PC-3 (cell line): ENCODE measurements around the gene CCDC88B. TPM values are rescaled to one million over a fixed set of nuclear protein-coding genes. Genes with fewer than 3 reads are reported as not detected.
A peak's percentile ranks its signal among the peaks of the same experiment; 100 is the strongest.
"Not testable (repeated sequence)": the region's sequence is repeated elsewhere in the genome, so short reads cannot be mapped to it uniquely, and the experiment has no call there.

Source experiments
- ATAC-seq: fragments of 200-7000 bp; cut with Tn5 transposase; 2 replicates; pipeline ENCODE4 v1.9.1; 2020; ENCODE audit warnings: mild to moderate bottlenecking, moderate library complexity
- BruUV-seq: library from RNA; stranded (reverse); fragments of 400-500 nt; replicated peaks from 2 replicates; lab custom pipeline; 2021; lab: Mats Ljungman, UMichigan
- CTCF ChIA-PET: fragments of 300-600 bp; sonication (Branson Sonifier 250); formaldehyde crosslinking; loops from one replicate; lab custom pipeline; 2022; ENCODE audit warnings: antibody characterized with exemption; lab: Charles Lee
- POLR2A ChIA-PET: fragments of 300-600 bp; sonication (Branson Sonifier 250); formaldehyde crosslinking; loops from one replicate; lab custom pipeline; 2022; ENCODE audit warnings: antibody characterized with exemption; ENCODE audit not compliant: unreplicated experiment; lab: Charles Lee
- DNase-seq: peaks from one replicate; pipeline ENCODE4 v3.0.0-alpha.2; 2015
- H2AFZ ChIP-seq: fragments of 300-600 bp; sonication (generic); 2 replicates; pipeline ENCODE4 v1.6.0; 2016; ENCODE audit warnings: antibody characterized with exemption, low read length
- H3F3A ChIP-seq: fragments of 300-600 bp; sonication (generic); one replicate; pipeline ENCODE4 v1.6.0; 2017; ENCODE audit warnings: antibody characterized with exemption, low read length, control low read depth, mild to moderate bottlenecking; ENCODE audit not compliant: unreplicated experiment
- H3K27ac ChIP-seq: fragments of 300-600 bp; sonication (generic); 2 replicates; pipeline ENCODE4 v1.5.1; 2016; ENCODE audit warnings: mild to moderate bottlenecking, low read length
- H3K27me3 ChIP-seq: fragments of 300-600 bp; sonication (generic); 2 replicates; pipeline ENCODE4 v1.6.1; 2016; ENCODE audit warnings: low read length, mixed read lengths
- H3K36me3 ChIP-seq: fragments of 300-600 bp; sonication (generic); 2 replicates; pipeline ENCODE4 v1.6.1; 2016; ENCODE audit warnings: low read depth, mixed run types, low read length, mixed read lengths
- H3K4me1 ChIP-seq: fragments of 300-600 bp; sonication (generic); 2 replicates; pipeline ENCODE4 v1.5.1; 2016; ENCODE audit warnings: low read length; ENCODE audit not compliant: insufficient read depth
- H3K4me2 ChIP-seq: fragments of 300-600 bp; sonication (generic); 2 replicates; pipeline ENCODE4 v1.6.0; 2016; ENCODE audit warnings: low read length
- H3K4me3 ChIP-seq: fragments of 300-600 bp; sonication (generic); 2 replicates; pipeline ENCODE4 v1.5.1; 2016; ENCODE audit warnings: mild to moderate bottlenecking, low read length, mixed read lengths
- H3K79me2 ChIP-seq: fragments of 300-600 bp; sonication (generic); 2 replicates; pipeline ENCODE4 v1.6.1; 2017; ENCODE audit warnings: low read length, mixed read lengths
- H3K9ac ChIP-seq: fragments of 300-600 bp; sonication (generic); 2 replicates; pipeline ENCODE4 v1.6.0; 2016; ENCODE audit warnings: mild to moderate bottlenecking, low read length
- H3K9me2 ChIP-seq: fragments of 300-600 bp; sonication (generic); replicated peaks from 2 replicates; pipeline ENCODE4 v1.6.1; 2016; ENCODE audit warnings: mixed run types, low read length, mixed read lengths
- H3K9me3 ChIP-seq: fragments of 300-600 bp; sonication (generic); 2 replicates; pipeline ENCODE4 v1.6.1; 2016; ENCODE audit warnings: low read length, mixed read lengths
- H4K20me1 ChIP-seq: fragments of 300-600 bp; sonication (generic); 2 replicates; pipeline ENCODE4 v1.6.1; 2016; ENCODE audit warnings: low read length, mixed read lengths
- EZH2 ChIP-seq: fragments of 300-600 bp; sonication (generic); IDR thresholded peaks from one replicate; pipeline ENCODE4 v1.6.1; 2017; ENCODE audit warnings: antibody characterized with exemption, mild to moderate bottlenecking, low read length; ENCODE audit not compliant: unreplicated experiment
- EZH2phosphoT487 ChIP-seq: fragments of 300-600 bp; sonication (generic); IDR thresholded peaks from 2 replicates; pipeline ENCODE4 v1.6.1; 2018; ENCODE audit warnings: mild to moderate bottlenecking, antibody characterized with exemption, low read length, borderline replicate concordance
- intact Hi-C: fragments of 100-400 bp; cut with micrococcal nuclease; formaldehyde crosslinking; loops from 2 replicates; pipeline ENCODE4 v1.9.0; 2023
- total RNA-seq: library from RNA; depleted of rRNA; stranded (reverse); fragments of >200 nt; gene quantifications from 2 replicates; pipeline ENCODE4 v1.2.3, GENCODE V29; 2014
- TF ChIP-seq, protein P1 (sequence below): fragments of 300-600 bp; sonication (generic); conservative IDR thresholded peaks from 2 replicates; pipeline ENCODE4 v1.5.1; 2017; ENCODE audit warnings: antibody characterized with exemption, low read depth, mild to moderate bottlenecking, low read length

The CCDC88B gene
- total RNA-seq, 1 experiment from 2014 or later, result 21.0 TPM

DNA sequence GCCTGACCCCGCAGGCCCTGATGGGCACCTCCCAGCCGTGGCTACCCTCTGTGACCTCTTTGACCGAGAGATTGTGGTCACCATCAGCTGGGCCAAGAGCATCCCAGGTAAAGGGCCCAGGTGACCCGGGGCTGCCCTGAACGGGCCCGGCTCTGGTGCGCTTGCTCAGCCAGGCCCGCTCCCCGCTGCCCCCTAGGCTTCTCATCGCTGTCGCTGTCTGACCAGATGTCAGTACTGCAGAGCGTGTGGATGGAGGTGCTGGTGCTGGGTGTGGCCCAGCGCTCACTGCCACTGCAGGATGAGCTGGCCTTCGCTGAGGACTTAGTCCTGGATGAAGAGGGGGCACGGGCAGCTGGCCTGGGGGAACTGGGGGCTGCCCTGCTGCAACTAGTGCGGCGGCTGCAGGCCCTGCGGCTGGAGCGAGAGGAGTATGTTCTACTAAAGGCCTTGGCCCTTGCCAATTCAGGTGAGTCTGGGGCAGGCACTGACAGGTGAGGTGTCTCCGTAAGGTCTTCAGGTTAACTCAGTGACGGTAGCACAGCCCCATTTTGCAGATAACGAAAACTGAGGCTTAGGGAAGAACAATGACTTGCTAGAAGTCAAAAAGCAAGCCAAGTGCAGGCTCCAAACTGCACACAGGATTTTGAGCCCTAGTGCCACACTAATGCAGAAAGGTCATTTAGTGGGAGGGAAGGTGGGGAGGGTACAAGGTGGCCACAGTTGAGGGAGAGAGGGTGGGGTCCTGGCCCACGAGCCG lies 25.0 kb upstream of the CCDC88B start:
- H3K27me3 ChIP-seq, result no peaks in the 10 kb centered on the region
- BruUV-seq, result no TSS peak
- H3K9me2 ChIP-seq, result no peaks in the 10 kb centered on the region
- no peak overlapping the region for H3K4me3 ChIP-seq
- peaks cover 11% of the 10 kb centered on the region for H3K36me3 ChIP-seq
- no peaks in the 10 kb centered on the region for H3K9me3 ChIP-seq
- H3K27ac ChIP-seq, result no peak overlapping the region
- H3K4me1 ChIP-seq, result peaks cover 15% of the 10 kb centered on the region
- DNase-seq (no peak), ATAC-seq (no peak)
- ChIA-PET POLR2A (no interaction called here), CTCF (interaction anchor here (1.0 kb wide), 1 partner anchor 40 kb away, joined by 3 read pairs; no protein-coding TSS in a partner anchor)
- intact Hi-C loops, result no loop called here
- TF ChIP-seq, protein P1, sequence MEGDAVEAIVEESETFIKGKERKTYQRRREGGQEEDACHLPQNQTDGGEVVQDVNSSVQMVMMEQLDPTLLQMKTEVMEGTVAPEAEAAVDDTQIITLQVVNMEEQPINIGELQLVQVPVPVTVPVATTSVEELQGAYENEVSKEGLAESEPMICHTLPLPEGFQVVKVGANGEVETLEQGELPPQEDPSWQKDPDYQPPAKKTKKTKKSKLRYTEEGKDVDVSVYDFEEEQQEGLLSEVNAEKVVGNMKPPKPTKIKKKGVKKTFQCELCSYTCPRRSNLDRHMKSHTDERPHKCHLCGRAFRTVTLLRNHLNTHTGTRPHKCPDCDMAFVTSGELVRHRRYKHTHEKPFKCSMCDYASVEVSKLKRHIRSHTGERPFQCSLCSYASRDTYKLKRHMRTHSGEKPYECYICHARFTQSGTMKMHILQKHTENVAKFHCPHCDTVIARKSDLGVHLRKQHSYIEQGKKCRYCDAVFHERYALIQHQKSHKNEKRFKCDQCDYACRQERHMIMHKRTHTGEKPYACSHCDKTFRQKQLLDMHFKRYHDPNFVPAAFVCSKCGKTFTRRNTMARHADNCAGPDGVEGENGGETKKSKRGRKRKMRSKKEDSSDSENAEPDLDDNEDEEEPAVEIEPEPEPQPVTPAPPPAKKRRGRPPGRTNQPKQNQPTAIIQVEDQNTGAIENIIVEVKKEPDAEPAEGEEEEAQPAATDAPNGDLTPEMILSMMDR, result peak; percentile 42; the same call in 1 of the 2 replicates
- TF ChIP-seq EZH2phosphoT487 (no peak), EZH2 (no peak)
- no peak overlapping the region for H3K9ac ChIP-seq
- H4K20me1 ChIP-seq, result no peaks in the 10 kb centered on the region
- peaks cover 7% of the 10 kb centered on the region for H3F3A ChIP-seq
- no peak overlapping the region for H2AFZ ChIP-seq
- H3K4me2 ChIP-seq, result no peak overlapping the region
- H3K79me2 ChIP-seq, result peaks cover 50% of the 10 kb centered on the region

DNA sequence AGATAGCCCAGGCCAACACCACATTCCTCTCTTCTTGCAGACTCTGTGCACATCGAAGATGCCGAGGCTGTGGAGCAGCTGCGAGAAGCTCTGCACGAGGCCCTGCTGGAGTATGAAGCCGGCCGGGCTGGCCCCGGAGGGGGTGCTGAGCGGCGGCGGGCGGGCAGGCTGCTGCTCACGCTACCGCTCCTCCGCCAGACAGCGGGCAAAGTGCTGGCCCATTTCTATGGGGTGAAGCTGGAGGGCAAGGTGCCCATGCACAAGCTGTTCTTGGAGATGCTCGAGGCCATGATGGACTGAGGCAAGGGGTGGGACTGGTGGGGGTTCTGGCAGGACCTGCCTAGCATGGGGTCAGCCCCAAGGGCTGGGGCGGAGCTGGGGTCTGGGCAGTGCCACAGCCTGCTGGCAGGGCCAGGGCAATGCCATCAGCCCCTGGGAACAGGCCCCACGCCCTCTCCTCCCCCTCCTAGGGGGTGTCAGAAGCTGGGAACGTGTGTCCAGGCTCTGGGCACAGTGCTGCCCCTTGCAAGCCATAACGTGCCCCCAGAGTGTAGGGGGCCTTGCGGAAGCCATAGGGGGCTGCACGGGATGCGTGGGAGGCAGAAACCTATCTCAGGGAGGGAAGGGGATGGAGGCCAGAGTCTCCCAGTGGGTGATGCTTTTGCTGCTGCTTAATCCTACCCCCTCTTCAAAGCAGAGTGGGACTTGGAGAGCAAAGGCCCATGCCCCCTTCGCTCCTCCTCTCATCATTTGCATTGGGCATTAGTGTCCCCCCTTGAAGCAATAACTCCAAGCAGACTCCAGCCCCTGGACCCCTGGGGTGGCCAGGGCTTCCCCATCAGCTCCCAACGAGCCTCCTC lies 24.1 kb upstream of the CCDC88B start:
- Histone ChIP-seq H3K9ac (peak overlapping the region; percentile 93; the same call in 1 of the 2 replicates), H3K79me2 (peaks cover 54% of the 10 kb centered on the region)
- not testable (repeated sequence) for BruUV-seq

DNA sequence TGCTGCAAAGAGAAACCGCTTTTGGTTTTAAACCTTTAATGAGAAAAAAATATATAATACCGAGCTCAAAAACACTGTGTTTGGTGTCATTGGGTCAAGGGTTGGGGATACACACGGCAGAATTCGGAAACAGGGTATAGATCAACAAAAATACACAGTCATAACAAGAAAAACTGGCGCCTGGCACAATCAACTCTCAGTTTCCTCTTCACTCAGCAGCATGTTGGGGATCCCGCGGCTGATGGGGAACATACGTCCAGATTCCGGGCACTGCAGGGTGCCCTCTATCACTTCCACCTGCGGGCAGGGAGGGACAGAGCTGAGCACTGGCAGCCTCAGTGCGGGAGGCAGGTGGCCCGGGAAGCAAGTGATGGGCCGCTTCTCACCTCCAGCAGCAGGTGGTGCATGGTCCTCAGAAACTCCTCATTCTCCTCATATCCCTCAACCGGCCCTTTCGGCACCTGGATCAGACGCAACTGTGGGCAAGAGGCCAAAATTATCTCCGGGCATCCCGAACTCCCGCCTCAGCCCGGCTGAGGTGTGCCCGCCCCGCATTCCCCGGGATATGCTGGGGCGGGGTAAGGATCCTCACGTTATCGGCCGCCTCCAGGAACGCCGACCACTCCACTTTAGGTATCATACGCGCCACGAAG lies 23.2 kb upstream of the CCDC88B start:
- ChIA-PET POLR2A (interaction anchor here (0.5 to 2.0 kb wide), 6 partner anchors 12 to 526 kb away, joined by 3 to 27 read pairs (median 10); partner anchors contain the start of gene ESRRA), CTCF (interaction anchor here (0.9 to 3.0 kb wide), 8 partner anchors 15 to 336 kb away, joined by 3 to 106 read pairs (median 9); no protein-coding TSS in a partner anchor)
- Histone ChIP-seq H3K9me2 (no peaks in the 10 kb centered on the region), H3K4me1 (peaks cover 28% of the 10 kb centered on the region), H3K27me3 (no peaks in the 10 kb centered on the region), H3K9ac (peak overlapping the region; percentile 93), H3K9me3 (no peaks in the 10 kb centered on the region), H3K4me2 (peak overlapping the region; percentile 91), H3K4me3 (peak overlapping the region; percentile 83), H3K27ac (peak overlapping the region; percentile 94), H4K20me1 (no peaks in the 10 kb centered on the region), H3K36me3 (peaks cover 11% of the 10 kb centered on the region), H3K79me2 (peaks cover 49% of the 10 kb centered on the region), H2AFZ (peak overlapping the region; percentile 40), H3F3A (peaks cover 7% of the 10 kb centered on the region)
- DNase-seq, result peak; percentile 74
- BruUV-seq, result TSS peak; percentile 98
- TF ChIP-seq EZH2, result no peak
- TF ChIP-seq, protein P1, result peak; percentile 54
- intact Hi-C loops, result loop anchor here (1.0 to 2.0 kb wide), 2 partner anchors 11 to 18 kb away; partner anchors contain the start of gene ESRRA
- ATAC-seq, result peak; percentile 13

More for the DNA sequence above, 24.1 kb upstream of the CCDC88B start:
- ChIA-PET POLR2A (interaction anchor here (0.5 kb wide), 1 partner anchor 41 kb away, joined by 3 read pairs; no protein-coding TSS in a partner anchor), CTCF (interaction anchor here (2.2 to 3.0 kb wide), 3 partner anchors 16 to 41 kb away, joined by 27 to 106 read pairs (median 78); no protein-coding TSS in a partner anchor)
- Histone ChIP-seq H3K4me3 (peak overlapping the region; percentile 83), H3K36me3 (peaks cover 11% of the 10 kb centered on the region), H3K4me2 (peak overlapping the region; percentile 91), H3K4me1 (peaks cover 21% of the 10 kb centered on the region)
- DNase-seq, H3K27ac ChIP-seq, H2AFZ ChIP-seq, H4K20me1 ChIP-seq, H3K9me3 ChIP-seq, H3K9me2 ChIP-seq, H3K27me3 ChIP-seq, H3F3A ChIP-seq, ATAC-seq: not testable (repeated sequence)
- intact Hi-C loops, result loop anchor here (2.0 kb wide), 1 partner anchor 19 kb away; no protein-coding TSS in a partner anchor
